GM21717 (cell line): ENCODE data around the gene SGCA.

ENCODE experiments used
- ATAC-seq: cut with Tn5 transposase; IDR thresholded peaks from one replicate; pipeline ENCODE4 v1.9.1; 2021; ENCODE audit warnings: mild to moderate bottlenecking, moderate library complexity; ENCODE audit not compliant: unreplicated experiment

Gene SGCA

DNA sequence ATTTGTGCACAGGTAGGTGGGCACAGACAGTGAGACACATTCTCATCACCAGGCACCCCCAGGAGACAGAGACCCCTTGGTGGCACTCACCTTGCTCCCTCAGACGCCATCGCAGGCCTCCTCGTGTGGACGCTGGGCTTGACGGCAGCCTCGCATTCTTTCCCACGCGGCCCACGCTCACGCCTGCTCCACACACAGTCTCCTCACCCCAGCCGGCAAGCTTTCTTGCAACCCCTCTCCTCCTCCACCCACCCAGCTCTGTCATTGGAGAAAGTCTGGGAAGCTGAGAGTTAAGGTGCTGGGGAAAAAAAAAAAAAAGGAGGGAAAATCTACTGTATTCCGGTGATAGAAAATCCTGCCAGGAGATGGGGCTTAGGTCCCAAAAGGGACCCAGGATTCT, 14.8 kb downstream of the SGCA start:
- no peak for ATAC-seq

DNA sequence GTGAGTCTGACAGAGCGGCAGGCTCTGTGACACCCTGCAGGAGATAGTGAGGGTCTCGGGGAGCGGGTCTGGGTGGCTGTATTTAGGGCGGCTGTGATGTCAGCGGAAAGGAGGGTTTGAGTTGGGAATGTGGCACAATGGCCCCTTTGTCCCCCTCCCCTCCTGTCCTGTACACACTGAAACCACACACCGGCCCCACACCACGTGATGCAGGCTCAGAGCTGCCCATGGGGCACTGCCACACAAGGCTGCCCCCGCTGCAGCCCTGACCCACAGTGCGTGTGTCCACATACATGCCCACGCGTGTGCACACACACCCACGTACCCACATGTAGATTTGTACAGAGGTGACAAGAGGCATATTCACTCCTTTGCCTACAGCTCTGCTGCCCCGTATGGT, 15.3 kb downstream of the SGCA start:
- no peak for ATAC-seq

DNA sequence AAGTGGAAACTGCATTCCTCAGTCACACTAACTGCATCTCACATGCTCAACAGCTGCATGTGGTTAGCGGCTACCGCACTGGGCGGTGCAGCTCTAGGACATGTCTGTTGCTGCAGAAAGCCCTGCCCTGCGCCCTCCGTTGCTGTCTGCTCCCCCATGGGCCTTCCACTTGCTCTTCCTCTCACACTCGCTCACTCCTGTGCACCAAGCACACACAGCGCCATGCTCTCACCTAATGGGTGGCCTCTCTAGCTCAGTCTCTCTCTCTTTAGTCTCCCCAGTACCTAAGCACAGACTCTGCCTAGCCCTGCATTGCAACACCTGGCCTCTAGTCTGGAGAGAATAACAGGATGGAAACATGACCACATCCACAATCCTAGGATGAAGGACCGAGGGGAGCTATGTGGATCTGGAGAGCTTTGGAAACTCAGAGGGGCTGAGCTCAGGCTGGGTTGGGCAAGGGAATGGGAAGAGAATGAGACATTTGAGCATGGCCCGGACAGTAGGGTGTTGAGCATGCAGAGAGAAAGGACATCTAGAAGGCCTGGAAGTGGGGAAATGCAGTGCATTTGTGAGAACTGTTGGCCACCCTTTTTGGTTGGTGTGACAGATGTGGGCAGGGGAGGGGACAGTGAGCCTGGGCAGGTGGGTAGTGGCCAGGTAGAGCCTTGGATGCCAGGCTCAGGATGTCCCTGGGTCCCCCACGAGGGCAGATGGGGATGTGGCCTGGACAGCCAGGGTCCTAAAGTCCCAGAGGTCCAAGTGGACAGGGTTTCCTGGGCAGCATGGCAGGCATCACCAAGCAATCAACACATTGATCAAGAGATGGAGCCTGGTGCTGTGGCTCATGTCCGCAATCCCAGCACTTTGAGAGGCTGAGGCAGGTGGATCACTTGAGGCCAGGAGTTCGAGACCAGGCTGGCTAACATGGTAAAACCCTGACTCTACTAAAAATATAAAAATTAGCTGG, 16.1 kb downstream of the SGCA start:
- ATAC-seq = no peak

DNA sequence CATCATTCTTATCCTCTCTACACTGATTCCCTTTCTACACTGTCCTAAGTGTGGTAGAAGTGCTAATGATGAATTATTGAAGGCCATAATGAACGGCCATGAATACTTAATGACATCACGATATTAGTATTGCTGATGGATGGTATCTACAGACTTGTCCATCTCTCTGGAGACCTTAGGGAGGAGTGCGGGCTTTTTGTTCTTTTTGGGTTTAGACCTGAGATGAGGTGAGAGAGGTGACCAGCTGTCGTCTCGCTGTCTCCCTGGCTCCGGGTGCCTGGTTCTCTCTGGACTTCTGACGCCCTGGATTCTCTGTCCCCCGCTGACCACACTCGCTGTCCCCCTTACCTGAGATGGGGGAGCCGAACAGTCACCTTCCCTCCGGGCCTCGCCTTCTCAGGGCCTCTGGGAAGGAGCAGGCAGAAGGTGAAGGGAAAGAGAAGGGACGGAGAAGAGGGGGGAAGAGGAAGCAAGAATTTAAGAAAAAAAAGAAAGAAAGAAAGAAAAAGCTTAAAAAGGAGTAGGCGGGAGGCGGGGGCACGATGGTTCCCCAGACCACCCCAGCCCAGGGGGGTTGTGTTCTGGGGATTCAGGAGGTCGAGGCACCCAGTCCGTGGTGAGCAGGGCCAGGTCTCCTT, 17.1 kb downstream of the SGCA start:
- no peak for ATAC-seq

DNA sequence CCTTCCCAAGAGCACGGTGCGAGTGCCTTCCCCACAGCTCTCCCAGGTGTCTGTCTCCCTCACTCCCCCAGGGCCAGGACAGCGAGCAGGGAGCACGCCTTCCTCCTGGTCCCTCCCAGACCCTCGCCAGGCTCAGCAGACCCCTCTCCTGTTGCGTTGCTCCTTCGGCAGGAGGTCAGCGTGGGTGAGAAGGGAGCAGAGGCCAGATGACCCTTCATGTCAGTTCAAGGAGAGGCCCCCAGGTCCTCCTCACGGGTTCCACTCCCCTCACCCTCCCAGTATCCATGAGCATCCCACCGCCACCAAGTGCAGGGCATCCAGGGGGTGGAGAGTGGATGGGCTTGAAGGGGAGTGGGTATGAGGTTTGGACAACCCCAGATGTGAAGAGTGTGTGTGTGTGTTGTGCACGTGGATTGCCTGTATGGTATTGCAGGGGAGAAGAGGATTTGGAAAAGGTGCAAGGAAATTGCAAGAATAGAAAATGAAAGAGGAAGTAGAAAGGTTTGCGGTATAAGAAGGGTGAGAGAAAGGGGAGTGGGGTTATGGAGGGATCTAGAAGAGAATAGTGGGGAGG, 17.7 kb downstream of the SGCA start:
- ATAC-seq = no peak

DNA sequence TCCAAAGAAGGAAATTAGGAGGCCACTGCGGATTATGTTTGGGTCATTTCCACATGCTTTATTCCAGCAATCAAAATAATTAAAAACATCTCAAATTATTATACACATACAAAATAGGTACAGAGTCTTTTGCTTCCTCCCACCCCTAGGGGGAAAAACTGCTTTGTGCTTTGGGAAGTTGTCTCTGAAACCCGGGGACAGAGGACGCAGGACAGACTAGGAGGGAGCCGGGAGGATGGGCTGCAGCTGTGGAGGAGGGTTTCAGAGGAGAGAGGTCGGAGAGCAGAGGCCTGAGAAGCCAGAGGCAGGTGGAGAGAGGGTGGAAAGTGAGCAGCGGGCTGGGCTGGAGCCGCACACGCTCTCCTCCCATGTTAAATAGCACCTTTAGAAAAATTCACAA, 18.3 kb downstream of the SGCA start:
- ATAC-seq = no peak

DNA sequence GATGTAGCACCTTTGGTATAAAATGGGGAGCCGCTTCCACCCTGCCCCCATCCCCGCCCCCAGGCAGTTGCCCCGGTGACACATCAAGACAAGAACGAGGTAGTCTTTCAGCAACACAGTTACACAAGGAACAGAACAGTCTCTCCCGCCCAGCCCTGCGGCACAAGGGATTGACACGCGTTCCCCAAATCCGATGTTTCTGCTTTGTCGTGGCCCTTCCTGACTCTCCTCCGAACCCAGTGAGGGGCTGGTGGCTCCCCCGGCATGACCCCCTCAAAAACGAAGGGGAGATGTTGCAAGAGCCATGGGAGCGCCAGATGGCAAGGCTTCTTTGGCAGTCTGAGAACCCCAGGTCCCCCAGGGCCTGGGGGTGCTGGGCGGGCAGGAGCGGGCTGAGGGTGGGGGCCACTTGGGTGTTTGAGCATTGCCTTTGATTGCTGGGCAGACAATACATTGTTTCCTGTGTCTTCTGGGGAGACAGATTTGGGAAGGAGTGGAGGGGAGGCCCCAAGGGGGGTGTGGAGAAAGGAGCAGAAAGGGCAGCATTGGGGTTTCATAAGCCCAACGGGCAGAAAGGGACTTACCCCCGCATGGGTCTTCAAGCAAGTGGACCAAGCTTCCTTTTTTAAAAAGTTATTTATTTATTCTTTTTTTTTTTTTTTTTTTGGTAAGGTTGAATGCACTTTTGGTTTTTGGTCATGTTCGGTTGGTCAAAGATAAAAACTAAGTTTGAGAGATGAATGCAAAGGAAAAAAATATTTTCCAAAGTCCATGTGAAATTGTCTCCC, 19.0 kb downstream of the SGCA start:
- no peak for ATAC-seq

DNA sequence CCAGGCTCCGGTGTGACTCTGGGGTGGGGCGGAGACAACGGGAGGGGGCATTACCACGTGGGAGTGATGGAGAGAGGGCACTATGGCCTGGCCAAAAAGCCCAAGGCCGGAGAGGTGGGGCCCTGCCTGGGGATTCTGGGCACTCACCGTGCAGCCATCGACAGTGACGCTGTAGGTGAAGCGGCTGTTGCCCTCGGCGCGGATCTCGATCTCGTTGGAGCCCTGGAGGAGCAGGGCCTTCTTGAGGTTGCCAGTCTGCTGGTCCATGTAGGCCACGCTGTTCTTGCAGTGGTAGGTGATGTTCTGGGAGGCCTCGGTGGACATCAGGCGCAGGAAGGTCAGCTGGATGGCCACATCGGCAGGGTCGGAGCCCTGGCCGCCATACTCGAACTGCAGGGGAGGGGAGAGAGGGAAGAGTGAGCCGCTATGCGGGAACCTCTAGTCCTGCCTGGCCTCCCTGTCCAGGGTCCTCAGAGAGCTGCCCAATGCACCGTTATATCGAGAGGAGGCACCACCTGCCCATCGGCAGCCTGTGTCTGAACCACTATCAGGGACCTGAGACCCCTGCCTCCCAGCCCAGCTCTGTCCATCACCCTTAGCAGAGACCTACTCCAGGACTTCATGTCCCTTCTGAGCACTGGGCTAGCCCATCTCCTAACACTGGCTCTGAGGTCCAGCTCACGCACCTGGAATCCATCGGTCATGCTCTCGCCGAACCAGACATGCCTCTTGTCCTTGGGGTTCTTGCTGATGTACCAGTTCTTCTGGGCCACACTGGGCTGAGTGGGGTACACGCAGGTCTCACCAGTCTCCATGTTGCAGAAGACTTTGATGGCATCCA, 20.0 kb downstream of the SGCA start:
- no peak for ATAC-seq

DNA sequence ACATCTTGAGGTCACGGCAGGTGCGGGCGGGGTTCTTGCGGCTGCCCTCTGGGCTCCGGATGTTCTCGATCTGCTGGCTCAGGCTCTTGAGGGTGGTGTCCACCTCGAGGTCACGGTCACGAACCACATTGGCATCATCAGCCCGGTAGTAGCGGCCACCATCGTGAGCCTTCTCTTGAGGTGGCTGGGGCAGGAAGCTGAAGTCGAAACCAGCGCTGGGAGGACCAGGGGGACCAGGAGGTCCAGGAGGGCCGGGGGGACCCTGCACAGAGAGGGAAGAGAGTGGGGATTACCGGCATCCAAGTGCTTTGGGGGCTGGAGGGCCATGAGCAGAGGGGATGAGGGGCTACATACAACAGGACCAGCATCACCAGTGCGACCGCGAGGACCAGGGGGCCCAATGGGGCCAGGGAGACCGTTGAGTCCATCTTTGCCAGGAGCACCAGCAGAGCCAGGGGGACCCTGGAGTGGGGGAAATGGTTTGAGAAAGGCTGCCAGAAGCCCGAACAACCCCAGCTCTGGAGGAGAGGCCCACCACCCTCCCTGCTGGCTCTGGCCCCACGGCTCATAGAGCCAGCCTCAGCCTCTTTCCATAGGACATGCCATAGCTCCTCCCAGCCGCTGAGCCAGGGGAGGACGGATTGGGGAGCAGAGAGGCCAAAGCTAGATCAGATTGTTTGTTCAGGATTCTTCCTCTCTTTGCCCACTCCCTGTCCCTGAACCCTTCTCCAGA, 21.0 kb downstream of the SGCA start:
- no peak for ATAC-seq

DNA sequence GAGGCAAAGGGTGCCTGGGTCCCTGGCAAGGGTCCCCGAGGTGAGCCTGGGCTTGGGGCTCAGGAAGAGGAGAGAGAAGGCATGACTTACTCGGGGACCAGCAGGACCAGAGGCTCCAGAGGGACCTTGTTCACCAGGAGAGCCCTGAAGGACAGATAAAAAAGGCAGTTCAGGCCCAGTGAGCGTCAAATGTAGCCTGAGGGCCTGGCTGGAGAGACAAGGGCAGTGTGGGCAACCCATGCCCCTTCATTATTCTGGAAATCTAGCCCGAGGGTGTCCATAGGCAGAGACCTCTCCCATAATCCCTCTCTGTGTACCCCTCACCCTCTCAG, 21.6 kb downstream of the SGCA start:
- ATAC-seq = no peak

DNA sequence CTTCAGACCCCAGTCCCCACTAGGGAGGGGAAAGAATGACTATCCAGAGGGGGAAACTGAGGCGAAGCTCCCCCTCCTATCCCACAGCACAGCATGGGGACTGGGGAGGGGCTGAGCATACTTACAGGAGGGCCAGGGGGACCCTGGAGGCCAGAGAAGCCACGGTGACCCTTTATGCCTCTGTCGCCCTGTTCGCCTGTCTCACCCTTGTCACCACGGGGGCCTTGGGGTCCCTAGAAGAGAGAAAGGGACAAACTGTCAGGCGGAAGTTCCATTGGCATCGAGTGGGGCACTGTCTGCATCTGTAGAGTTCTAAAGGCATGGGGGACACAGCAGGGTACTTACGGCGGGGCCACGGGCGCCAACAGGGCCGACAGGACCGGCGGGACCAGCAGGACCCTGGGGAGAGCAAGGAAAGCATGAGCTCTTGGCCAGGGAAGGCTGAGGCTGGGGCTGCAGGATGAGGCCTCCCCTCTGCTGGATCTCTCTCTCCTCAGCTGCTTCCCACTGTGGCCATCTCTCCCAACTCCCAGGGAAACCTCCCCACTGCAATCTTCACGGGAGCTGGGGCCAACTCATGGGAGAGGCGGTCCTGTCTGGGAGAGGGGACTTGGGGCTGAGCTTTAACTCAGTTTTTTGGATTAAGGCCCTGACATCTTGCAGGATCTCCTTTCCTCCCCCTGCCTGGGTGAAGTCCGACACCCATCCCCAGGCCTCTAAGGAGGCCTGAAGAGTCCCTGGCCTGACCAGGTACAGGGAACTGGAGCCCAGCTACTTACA, 22.1 kb downstream of the SGCA start:
- no peak for ATAC-seq

DNA sequence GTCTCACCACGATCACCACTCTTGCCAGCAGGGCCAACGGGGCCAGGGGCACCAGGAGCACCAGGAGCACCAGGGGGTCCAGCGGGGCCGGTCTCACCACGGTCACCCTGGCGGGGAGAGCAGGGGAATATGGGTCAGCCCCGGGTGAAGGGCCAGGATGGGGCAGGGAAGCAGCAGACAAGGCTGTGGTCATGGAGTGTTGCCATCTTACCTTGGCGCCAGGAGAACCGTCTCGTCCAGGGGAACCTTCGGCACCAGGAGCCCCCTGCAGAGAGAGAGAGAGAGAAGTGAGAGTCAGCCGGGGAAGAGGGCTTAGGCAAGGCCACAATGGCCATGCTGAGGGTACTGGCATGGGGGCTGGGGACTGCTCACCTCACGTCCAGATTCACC, 22.7 kb downstream of the SGCA start:
- ATAC-seq = no peak

DNA sequence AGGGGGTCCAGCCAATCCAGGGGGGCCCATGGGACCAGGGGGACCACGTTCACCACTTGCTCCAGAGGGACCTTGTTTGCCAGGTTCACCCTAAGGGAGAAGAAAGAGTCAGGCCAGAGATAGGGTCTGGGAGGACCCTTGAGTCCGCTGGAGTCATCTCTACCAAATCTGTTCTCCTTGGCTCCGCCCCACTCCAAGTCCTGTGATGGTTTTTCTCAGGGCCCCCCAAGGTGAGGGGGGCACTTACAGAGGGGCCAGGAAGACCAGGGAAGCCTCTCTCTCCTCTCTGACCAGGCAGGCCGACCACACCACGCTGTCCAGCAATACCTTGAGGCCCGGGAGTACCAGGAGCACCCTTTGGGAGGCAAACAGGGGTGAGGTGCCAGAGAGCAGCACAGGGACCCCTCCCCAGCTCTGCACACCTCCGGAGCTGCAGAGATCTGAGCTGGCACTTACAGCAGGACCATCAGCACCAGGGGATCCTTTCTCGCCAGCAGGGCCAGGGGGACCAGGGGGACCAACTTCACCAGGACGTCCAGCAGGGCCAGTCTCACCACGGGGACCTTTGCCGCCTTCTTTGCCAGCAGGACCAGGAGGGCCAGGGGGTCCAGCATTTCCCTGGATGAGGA, 23.2 kb downstream of the SGCA start:
- ATAC-seq = no peak

DNA sequence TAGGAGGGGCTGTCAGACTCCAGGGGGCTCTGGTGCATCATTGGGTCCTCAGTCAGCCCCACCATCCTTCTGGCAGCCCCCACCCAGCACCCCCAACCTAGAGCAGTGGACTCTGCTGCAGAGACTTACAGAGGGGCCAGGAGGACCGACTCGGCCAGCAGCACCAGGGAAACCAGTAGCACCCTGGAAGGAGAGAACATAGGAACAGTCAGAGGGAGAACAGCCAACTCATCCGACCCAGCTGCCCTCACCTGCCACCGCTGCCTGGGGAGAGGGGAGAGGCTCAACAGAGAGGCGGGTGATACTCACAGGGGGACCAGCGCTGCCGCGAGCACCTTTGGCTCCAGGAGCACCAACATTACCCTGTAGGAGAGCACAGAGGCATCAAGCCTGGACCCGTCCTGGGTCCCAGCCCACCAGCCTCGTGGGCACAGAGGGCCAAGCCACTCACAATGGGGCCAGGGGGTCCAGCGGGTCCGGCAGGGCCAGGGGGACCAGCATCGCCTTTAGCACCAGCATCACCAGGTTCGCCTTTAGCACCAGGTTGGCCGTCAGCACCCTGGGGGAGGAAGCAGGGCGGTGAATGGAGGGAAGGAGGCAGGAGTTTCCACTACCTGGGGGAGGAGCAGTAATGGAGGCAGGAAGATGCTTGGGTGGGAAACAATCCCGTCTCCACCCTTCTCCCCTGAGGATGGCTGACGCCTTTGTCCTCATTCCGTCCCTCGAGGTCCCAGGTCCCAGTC, 23.9 kb downstream of the SGCA start:
- ATAC-seq = no peak

DNA sequence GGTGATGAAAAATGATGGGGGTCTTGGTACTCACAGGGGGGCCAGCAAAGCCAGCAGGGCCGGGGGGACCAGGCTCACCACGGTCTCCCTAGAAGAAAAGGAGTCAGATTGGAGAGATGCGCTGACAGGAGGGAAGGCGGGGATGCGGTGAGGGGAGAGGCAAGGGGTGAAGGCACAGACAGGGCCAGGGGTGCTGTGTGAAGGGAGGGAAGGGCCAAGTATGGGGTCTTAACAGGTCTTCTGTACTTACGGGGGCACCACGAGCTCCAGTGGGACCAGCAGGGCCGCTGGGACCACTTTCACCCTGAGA, 24.4 kb downstream of the SGCA start:
- no peak for ATAC-seq

DNA sequence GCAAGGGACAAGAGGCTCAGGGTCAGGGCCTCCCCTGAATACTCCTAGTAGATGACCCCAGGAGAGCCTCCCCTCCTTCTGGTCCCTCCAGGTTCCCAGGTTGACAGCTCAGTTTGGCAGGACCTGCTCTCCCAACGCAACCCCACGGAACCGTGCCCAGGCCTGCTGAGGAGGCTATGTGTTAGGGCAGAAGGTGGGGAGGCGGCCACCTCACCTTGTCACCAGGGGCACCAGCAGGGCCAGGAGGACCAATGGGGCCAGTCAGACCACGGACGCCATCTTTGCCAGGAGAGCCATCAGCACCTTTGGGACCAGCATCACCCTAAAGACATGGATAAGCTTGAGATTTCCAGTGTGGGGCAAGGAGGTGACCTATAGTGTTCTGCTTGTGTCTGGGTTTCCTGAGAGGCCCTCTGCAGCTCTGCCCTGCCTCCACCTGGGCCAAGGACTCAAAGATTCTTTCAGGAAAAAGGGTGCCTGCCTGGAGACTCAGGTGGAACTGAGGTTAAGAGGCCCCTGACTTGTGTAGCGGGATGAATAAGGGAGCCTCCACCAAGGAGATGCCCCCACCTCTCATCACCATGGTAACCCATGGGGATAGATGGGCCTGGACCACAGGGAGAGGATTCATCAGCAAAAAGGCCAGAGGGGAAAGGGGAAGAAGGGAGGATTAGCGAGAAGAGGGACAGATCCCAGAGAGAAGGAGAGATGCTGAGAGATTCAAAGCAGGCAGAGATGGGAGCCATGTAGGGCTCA, 25.0 kb downstream of the SGCA start:
- no peak for ATAC-seq

DNA sequence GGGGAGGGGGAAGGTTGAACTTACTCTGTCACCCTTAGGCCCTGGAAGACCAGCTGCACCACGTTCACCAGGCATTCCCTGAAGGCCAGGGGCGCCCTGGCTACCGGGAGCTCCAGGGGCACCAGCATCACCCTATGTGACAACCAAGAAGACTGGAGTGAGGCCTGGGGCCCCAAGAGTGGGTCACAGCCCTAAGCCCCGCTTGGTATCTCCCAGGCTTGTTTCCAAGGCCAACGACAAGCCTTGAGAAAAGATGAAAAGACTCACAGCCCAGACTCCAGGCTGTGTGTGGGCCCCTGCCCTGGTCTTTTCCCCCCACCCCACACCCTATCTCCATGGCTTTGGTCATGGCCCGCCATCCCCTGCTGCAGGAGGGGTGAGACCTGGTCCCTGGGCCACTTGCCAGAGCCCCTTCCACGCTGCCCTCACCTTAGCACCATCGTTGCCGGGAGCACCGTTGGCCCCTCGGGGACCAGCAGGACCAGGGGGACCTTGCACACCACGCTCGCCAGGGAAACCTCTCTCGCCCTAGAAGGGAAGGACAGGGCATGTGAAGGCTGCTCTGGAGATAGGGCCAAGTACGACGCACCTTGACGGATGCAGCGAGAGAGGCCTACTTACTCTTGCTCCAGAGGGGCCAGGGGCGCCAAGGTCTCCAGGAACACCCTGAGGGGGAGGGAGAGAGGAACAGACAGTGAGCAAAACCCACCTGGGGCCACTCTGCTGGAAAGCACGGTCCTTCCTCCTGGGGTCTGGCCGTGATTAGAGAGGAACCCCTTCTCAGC, 25.7 kb downstream of the SGCA start:
- no peak for ATAC-seq
